ENCODE data around the gene MRPS6. TPM values are rescaled to one million over a fixed set of nuclear protein-coding genes. Genes with fewer than 3 reads are reported as not detected.

MRPS6 gene
- total and polyA plus RNA-seq, 2 experiments from 2014 or later, result 13.7 to 83.9 TPM

- Histone ChIP-seq H3K79me2 (ENCODE audit: insufficient read depth) (no peaks in the 10 kb centered on the region), H3K4me2 (ENCODE audit: unreplicated experiment) (no peak overlapping the region), H3K9me2 (ENCODE audit: insufficient read depth) (no peaks in the 10 kb centered on the region), H3K4me1 (ENCODE audit: insufficient read depth) (no peaks in the 10 kb centered on the region), H3F3A (ENCODE audit: insufficient read depth) (no peaks in the 10 kb centered on the region), H2AFZ (no peak overlapping the region), H3K9me3 (ENCODE audit: low read depth) (no peaks in the 10 kb centered on the region), H3K27me3 (replicated peaks; ENCODE audit: insufficient read depth) (no peaks in the 10 kb centered on the region), H3K4me3 (no peak overlapping the region), H3K9ac (no peak overlapping the region), H3K36me3 (ENCODE audit: low read depth) (no peaks in the 10 kb centered on the region), H4K20me1 (ENCODE audit: insufficient read depth) (no peaks in the 10 kb centered on the region), H3K27ac (no peak overlapping the region)
- in situ Hi-C loops (cut with MboI), result no loop called here
- TF ChIP-seq EZH2 (IDR thresholded peaks at IDR 0.05; ENCODE audit: insufficient read depth, poor library complexity, severe bottlenecking) (no peak), EZH2phosphoT487 (IDR thresholded peaks at IDR 0.05; ENCODE audit: insufficient read depth, low read depth) (no peak)
- 71 to 75% methylated on average over 5 of the region's 5 CpGs for WGBS, 2 experiments (ENCODE audit: low coverage in 1 of 2, low lambda C conversion rate in 2 of 2, missing lambda C conversion rate in 2 of 2)
- no peak for DNase-seq
Observed at GRCh38 chr21:34154878-34155277, 81.5 kb downstream of the MRPS6 start.

- Histone ChIP-seq H3K9ac (no peak overlapping the region), H3K9me3 (ENCODE audit: low read depth) (no peaks in the 10 kb centered on the region), H3K4me1 (ENCODE audit: insufficient read depth) (no peaks in the 10 kb centered on the region), H3K27me3 (replicated peaks; ENCODE audit: insufficient read depth) (no peaks in the 10 kb centered on the region), H3K9me2 (ENCODE audit: insufficient read depth) (no peaks in the 10 kb centered on the region), H3K27ac (no peak overlapping the region), H3F3A (ENCODE audit: insufficient read depth) (no peaks in the 10 kb centered on the region), H3K36me3 (ENCODE audit: low read depth) (no peaks in the 10 kb centered on the region), H3K79me2 (ENCODE audit: insufficient read depth) (no peaks in the 10 kb centered on the region), H2AFZ (no peak overlapping the region), H3K4me3 (no peak overlapping the region), H3K4me2 (ENCODE audit: unreplicated experiment) (no peak overlapping the region), H4K20me1 (ENCODE audit: insufficient read depth) (no peaks in the 10 kb centered on the region)
- TF ChIP-seq EZH2phosphoT487 (IDR thresholded peaks at IDR 0.05; ENCODE audit: insufficient read depth, low read depth), result no peak
- TF ChIP-seq EZH2 (IDR thresholded peaks at IDR 0.05; ENCODE audit: insufficient read depth, poor library complexity, severe bottlenecking), result no peak
- in situ Hi-C loops (cut with MboI), result no loop called here
- no peak for DNase-seq
- WGBS, 2 experiments (ENCODE audit: low coverage in 1 of 2, low lambda C conversion rate in 2 of 2, missing lambda C conversion rate in 2 of 2), result 89 to 99% methylated on average over 3 of the region's 3 CpGs
Observed at GRCh38 chr21:34156957-34157356, 83.6 kb downstream of the MRPS6 start.

- WGBS, 2 experiments (ENCODE audit: low coverage in 1 of 2, low lambda C conversion rate in 2 of 2, missing lambda C conversion rate in 2 of 2), result 55 to 62% methylated on average over 2 of the region's 2 CpGs
- Histone ChIP-seq H4K20me1 (ENCODE audit: insufficient read depth) (no peaks in the 10 kb centered on the region), H3K9ac (no peak overlapping the region), H3K36me3 (ENCODE audit: low read depth) (no peaks in the 10 kb centered on the region), H3K9me3 (ENCODE audit: low read depth) (no peaks in the 10 kb centered on the region), H3K9me2 (ENCODE audit: insufficient read depth) (no peaks in the 10 kb centered on the region), H3K27me3 (replicated peaks; ENCODE audit: insufficient read depth) (no peaks in the 10 kb centered on the region), H3K4me1 (ENCODE audit: insufficient read depth) (no peaks in the 10 kb centered on the region), H3K79me2 (ENCODE audit: insufficient read depth) (no peaks in the 10 kb centered on the region), H3F3A (ENCODE audit: insufficient read depth) (no peaks in the 10 kb centered on the region), H3K4me2 (ENCODE audit: unreplicated experiment) (no peak overlapping the region), H2AFZ (no peak overlapping the region), H3K27ac (no peak overlapping the region), H3K4me3 (no peak overlapping the region)
- TF ChIP-seq EZH2 (IDR thresholded peaks at IDR 0.05; ENCODE audit: insufficient read depth, poor library complexity, severe bottlenecking), result no peak
- no peak for TF ChIP-seq EZH2phosphoT487 (IDR thresholded peaks at IDR 0.05; ENCODE audit: insufficient read depth, low read depth)
- in situ Hi-C loops (cut with MboI), result no loop called here
- no peak for DNase-seq
Observed at GRCh38 chr21:34157521-34157920, 84.1 kb downstream of the MRPS6 start.

GRCh38 chr21:34158866-34159835 is 85.8 kb downstream of the MRPS6 start:
- H4K20me1 ChIP-seq (ENCODE audit: insufficient read depth), result no peaks in the 10 kb centered on the region
- H3K9me3 ChIP-seq (ENCODE audit: low read depth), result no peaks in the 10 kb centered on the region
- H3K9ac ChIP-seq, result no peak overlapping the region
- in situ Hi-C loops (cut with MboI), result no loop called here
- WGBS, 2 experiments (ENCODE audit: low coverage in 1 of 2, low lambda C conversion rate in 2 of 2, missing lambda C conversion rate in 2 of 2), result 89% methylated on average over 36 of the region's 36 CpGs
- H3K27ac ChIP-seq, result no peak overlapping the region
- H3K36me3 ChIP-seq (ENCODE audit: low read depth), result no peaks in the 10 kb centered on the region
- no peaks in the 10 kb centered on the region for H3K9me2 ChIP-seq (ENCODE audit: insufficient read depth)
- no peak for DNase-seq
- TF ChIP-seq EZH2 (IDR thresholded peaks at IDR 0.05; ENCODE audit: insufficient read depth, poor library complexity, severe bottlenecking) (no peak), EZH2phosphoT487 (IDR thresholded peaks at IDR 0.05; ENCODE audit: insufficient read depth, low read depth) (no peak)
- no peak overlapping the region for H3K4me3 ChIP-seq
- H2AFZ ChIP-seq, result no peak overlapping the region
- H3K79me2 ChIP-seq (ENCODE audit: insufficient read depth), result no peaks in the 10 kb centered on the region
- H3K4me2 ChIP-seq (ENCODE audit: unreplicated experiment), result no peak overlapping the region
- no peaks in the 10 kb centered on the region for H3K27me3 ChIP-seq (replicated peaks; ENCODE audit: insufficient read depth)
- no peaks in the 10 kb centered on the region for H3F3A ChIP-seq (ENCODE audit: insufficient read depth)
- no peaks in the 10 kb centered on the region for H3K4me1 ChIP-seq (ENCODE audit: insufficient read depth)
